ENCODE measurements around the gene TGFBR2. TPM values are rescaled to one million over a fixed set of nuclear protein-coding genes. Genes with fewer than 3 reads are reported as not detected.
A peak's percentile ranks its signal among the peaks of the same experiment; 100 is the strongest.

TGFBR2 gene
- total and polyA plus RNA-seq, 2 of the 13 experiments (the other 11 are each of a cell fraction or from before 2014, with no cell fraction given): 82.2 to 187 TPM

GRCh38 chr3:30648670-30649357 lies 42.4 kb downstream of the TGFBR2 start (continued):
- TF ChIP-seq FOXO1 (CRISPR knock-in tag; IDR thresholded peaks at IDR 0.05) (peak; percentile 51; the same call in 1 of the 2 replicates), ZNF326 (CRISPR knock-in tag; IDR thresholded peaks at IDR 0.05; ENCODE audit: borderline replicate concordance) (no peak), ZNF317 (CRISPR knock-in tag; IDR thresholded peaks at IDR 0.05) (no peak), KMT2A (CRISPR knock-in tag; IDR thresholded peaks at IDR 0.05) (no peak), TOPORS (CRISPR knock-in tag; IDR thresholded peaks at IDR 0.05) (0 out of 2 replicates have a peak, but pooled peaks have one; percentile 16), NFATC3 (CRISPR knock-in tag; IDR thresholded peaks at IDR 0.05) (no peak), ZNF484 (CRISPR knock-in tag; IDR thresholded peaks at IDR 0.05; ENCODE audit: borderline replicate concordance, low read depth) (no peak), NKX3-1 (CRISPR knock-in tag; IDR thresholded peaks at IDR 0.05) (no peak), SALL1 (CRISPR knock-in tag; IDR thresholded peaks at IDR 0.05) (peak; percentile 68), RERE (CRISPR knock-in tag; IDR thresholded peaks at IDR 0.05; ENCODE audit: low read depth) (0 out of 2 replicates have a peak, but pooled peaks have one; percentile 46), FOXA3 (CRISPR knock-in tag; IDR thresholded peaks at IDR 0.05) (peak; percentile 79), NFIC (IDR thresholded peaks at IDR 0.05; ENCODE audit: low read length) (no peak), ADNP (CRISPR knock-in tag; IDR thresholded peaks at IDR 0.05) (no peak), SOX13 (IDR thresholded peaks at IDR 0.05) (no peak), SOX13 (CRISPR knock-in tag; conservative IDR thresholded peaks at IDR 0.05 in 1 of 2, IDR thresholded peaks at IDR 0.05 in 1 of 2) (peak in 1 of 2 experiments; percentile 62; a peak in 1 of 4 replicates), ZNF761 (CRISPR knock-in tag; conservative IDR thresholded peaks at IDR 0.05) (no peak), ZBTB34 (CRISPR knock-in tag; IDR thresholded peaks at IDR 0.05) (no peak), MBD4 (IDR thresholded peaks at IDR 0.05; ENCODE audit: borderline replicate concordance, low read length) (no peak), NFYB (CRISPR knock-in tag; IDR thresholded peaks at IDR 0.05) (no peak), POLR2A (IDR thresholded peaks at IDR 0.05; ENCODE audit: insufficient read depth in 1 of 2, low read depth in 2 of 2, low read length in 2 of 2) (no peak), ZNF33A (CRISPR knock-in tag; IDR thresholded peaks at IDR 0.05; ENCODE audit: borderline replicate concordance) (no peak), ZNF205 (CRISPR knock-in tag; IDR thresholded peaks at IDR 0.05) (peak; percentile 46; the same call in 1 of the 2 replicates), HDAC2 (CRISPR knock-in tag; IDR thresholded peaks at IDR 0.05) (peak; percentile 40; the same call in 1 of the 2 replicates), ESRRA (CRISPR knock-in tag; IDR thresholded peaks at IDR 0.05; ENCODE audit: low read depth) (peak; percentile 78), TFDP2 (CRISPR knock-in tag; IDR thresholded peaks at IDR 0.05) (no peak)

Measured in HepG2 (cell line).